Right atrium auricular region (tissue), 2 donors: ENCODE measurements around the gene MED31. TPM values are rescaled to one million over a fixed set of nuclear protein-coding genes. Genes with fewer than 3 reads are reported as not detected.

Experiments
- DNase-seq: peaks from one replicate; pipeline ENCODE4 v3.0.0-alpha.2; 2019; ENCODE audit warnings: low spot score
- H3K27ac ChIP-seq, 2 donors: fragments of 200-600 bp; sonication (generic); 1 replicate in 1 of 2; 2 replicates in 1 of 2; pipeline ENCODE4 v1.5.1; 2016 to 2019
- H3K27me3 ChIP-seq, 2 donors: fragments of 200-600 bp; sonication (generic); one replicate each; pipeline versions ENCODE4 v1.5.1 to v1.6.0; 2017 to 2019
- H3K36me3 ChIP-seq: fragments of 200-600 bp; sonication (generic); one replicate; pipeline ENCODE4 v1.5.1; 2016
- H3K4me1 ChIP-seq, 2 donors: fragments of 200-600 bp; sonication (generic); one replicate each; pipeline versions ENCODE4 v1.5.1 to v1.6.0; 2017 to 2019
- H3K4me3 ChIP-seq, 2 donors: fragments of 200-600 bp; sonication (generic); 1 replicate in 1 of 2; 2 replicates in 1 of 2; pipeline ENCODE4 v1.5.1; 2017 to 2019; ENCODE audit warnings: mild to moderate bottlenecking in 1 of 2, moderate library complexity in 1 of 2
- H3K9me3 ChIP-seq, 2 donors: fragments of 200-600 bp; sonication (generic); one replicate each; pipeline ENCODE4 v1.5.1; 2019
- total RNA-seq, 2 donors: library from RNA; depleted of rRNA; stranded (reverse); fragments of >200 nt; gene quantifications; one replicate each; pipeline ENCODE4 v1.1.0, GENCODE V29; 2016
- TF ChIP-seq, protein P1 (sequence below), 2 donors: fragments of 200-600 bp; sonication (generic); IDR thresholded peaks; one replicate each; pipeline ENCODE4 v1.5.1; 2019; ENCODE audit warnings: antibody characterized with exemption in 2 of 2

Gene MED31
- total RNA-seq, 2 donors from 2014 or later: 7.0 to 8.2 TPM

DNA sequence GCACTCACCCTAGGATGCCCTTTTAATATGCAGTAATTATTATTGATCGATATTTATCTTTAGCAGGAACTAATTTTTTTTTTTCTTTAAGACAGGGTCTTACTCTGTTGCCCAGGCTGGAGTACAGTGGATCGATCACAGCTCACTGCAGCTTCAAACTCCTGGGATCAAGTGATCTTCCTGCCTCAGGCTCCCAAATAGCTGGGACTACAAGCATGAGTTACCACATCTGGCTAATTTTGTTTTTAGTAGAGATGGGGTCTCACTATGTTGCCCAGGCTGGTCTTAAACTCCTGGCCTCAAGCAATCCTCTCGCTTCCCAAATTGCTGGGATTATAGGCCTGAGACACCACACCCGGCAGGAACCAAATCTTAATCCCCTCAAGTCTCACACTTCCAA lies 40.2 kb downstream of the MED31 start:
- Histone ChIP-seq H3K4me1 (no peaks in the 10 kb centered on the region), H3K4me3 (no peak overlapping the region), H3K9me3 (no peaks in the 10 kb centered on the region), H3K27me3 (no peaks in the 10 kb centered on the region), H3K27ac (no peak overlapping the region), H3K36me3 (peaks cover 44% of the 10 kb centered on the region)
- DNase-seq: no peak
- TF ChIP-seq, protein P1, sequence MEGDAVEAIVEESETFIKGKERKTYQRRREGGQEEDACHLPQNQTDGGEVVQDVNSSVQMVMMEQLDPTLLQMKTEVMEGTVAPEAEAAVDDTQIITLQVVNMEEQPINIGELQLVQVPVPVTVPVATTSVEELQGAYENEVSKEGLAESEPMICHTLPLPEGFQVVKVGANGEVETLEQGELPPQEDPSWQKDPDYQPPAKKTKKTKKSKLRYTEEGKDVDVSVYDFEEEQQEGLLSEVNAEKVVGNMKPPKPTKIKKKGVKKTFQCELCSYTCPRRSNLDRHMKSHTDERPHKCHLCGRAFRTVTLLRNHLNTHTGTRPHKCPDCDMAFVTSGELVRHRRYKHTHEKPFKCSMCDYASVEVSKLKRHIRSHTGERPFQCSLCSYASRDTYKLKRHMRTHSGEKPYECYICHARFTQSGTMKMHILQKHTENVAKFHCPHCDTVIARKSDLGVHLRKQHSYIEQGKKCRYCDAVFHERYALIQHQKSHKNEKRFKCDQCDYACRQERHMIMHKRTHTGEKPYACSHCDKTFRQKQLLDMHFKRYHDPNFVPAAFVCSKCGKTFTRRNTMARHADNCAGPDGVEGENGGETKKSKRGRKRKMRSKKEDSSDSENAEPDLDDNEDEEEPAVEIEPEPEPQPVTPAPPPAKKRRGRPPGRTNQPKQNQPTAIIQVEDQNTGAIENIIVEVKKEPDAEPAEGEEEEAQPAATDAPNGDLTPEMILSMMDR (IDR thresholded peaks at IDR 0.05): no peak

DNA sequence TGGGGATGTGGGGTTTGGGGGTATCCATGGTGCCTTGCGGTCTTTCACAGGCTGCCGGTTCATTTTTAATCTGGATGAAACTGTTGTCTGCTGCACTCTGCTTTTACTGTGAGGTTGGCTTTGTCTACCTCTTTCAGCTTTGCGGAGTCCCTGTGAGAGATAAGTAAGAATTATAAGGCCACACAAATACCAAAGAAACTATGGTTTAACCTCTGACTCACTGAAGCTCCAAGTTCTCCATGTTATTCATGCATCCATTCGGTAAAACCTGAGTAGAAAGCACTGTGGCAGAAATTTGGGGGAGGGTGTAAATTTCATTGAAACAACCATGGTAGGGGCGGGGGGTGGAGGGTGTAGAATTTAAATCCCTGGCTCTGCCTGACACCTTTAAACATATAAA lies 41.4 kb downstream of the MED31 start:
- no peaks in the 10 kb centered on the region for H3K4me1 ChIP-seq
- H3K27ac ChIP-seq: no peak overlapping the region
- no peaks in the 10 kb centered on the region for H3K27me3 ChIP-seq
- no peak for DNase-seq
- H3K9me3 ChIP-seq: no peaks in the 10 kb centered on the region
- H3K4me3 ChIP-seq: no peak overlapping the region
- TF ChIP-seq, protein P1 (IDR thresholded peaks at IDR 0.05): no peak
- peaks cover 46% of the 10 kb centered on the region for H3K36me3 ChIP-seq

DNA sequence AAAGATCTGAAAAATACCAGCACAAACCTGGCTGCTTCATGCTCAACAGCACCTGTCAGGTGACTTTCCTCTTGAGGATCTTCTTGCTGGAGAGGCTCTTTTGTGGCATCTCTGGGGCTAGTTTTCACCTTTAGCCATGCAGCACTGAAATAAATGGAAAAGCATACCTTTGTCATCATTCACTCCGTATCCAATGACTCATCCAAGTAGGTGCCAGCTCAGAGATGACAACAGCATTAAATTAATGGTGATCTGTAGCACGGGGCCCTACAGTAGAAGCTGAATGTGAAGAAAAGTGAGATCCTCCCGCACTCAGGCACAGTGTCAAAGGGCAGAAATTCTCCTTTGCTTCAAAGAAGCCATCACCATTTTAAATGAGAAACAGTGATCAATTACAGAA lies 43.1 kb downstream of the MED31 start:
- TF ChIP-seq, protein P1 (IDR thresholded peaks at IDR 0.05): no peak
- H3K36me3 ChIP-seq: peaks cover 40% of the 10 kb centered on the region
- no peak overlapping the region for H3K4me3 ChIP-seq
- no peak overlapping the region for H3K27ac ChIP-seq
- no peaks in the 10 kb centered on the region for H3K4me1 ChIP-seq
- DNase-seq: no peak
- no peaks in the 10 kb centered on the region for H3K9me3 ChIP-seq
- H3K27me3 ChIP-seq: no peaks in the 10 kb centered on the region

DNA sequence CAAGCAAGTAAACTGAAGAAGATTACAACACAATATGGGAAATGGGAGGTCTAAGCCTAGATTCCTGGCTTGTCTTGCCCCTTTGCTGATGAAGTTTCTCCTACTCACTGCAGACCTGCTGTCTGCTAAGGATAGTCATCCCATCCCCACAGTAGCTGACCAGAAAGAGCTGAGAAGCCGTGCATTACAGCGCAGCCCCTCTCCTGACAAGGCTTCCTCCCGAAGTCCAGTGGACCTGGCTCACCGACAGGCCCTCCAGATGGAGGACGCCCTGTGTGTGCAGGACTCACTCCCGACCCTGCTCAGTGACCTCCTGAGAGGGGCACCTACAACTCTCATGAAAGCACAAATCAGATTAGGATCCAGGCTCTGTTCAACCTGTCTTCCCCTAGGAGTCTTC lies 46.3 kb downstream of the MED31 start:
- Histone ChIP-seq H3K36me3 (peaks cover 53% of the 10 kb centered on the region), H3K4me3 (no peak overlapping the region), H3K27me3 (no peaks in the 10 kb centered on the region), H3K4me1 (no peaks in the 10 kb centered on the region), H3K9me3 (no peaks in the 10 kb centered on the region), H3K27ac (no peak overlapping the region)
- TF ChIP-seq, protein P1 (IDR thresholded peaks at IDR 0.05): no peak
- DNase-seq: no peak

DNA sequence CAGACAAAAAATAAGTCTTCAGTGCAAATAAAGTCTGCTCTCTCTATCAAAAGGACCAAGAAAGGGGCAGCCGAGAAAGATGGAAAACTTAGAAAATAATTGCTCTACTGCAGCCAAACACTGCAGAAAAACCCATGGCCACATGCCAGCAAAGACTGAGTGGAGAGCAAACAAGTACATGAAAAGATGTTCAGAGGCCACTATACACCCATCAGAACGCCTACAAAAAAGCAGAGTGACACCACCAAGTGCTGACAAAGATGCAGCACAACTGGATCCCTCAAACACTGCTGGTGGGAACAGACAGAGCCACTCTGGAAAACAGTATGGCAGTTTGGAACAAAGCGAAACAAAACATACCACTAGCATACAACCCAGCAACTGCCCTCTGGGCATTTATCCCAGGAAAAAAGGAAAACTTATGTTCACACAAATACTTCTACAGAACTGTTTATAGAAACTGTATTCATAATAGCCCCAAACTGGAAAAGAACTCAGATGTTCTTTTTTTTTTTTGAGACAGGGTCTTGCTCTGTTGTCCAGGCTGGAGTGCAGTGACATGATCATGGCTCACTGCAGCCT lies 47.6 kb downstream of the MED31 start:
- Histone ChIP-seq H3K27ac (no peak overlapping the region), H3K27me3 (no peaks in the 10 kb centered on the region), H3K36me3 (peaks cover 53% of the 10 kb centered on the region), H3K4me1 (no peaks in the 10 kb centered on the region), H3K4me3 (no peak overlapping the region), H3K9me3 (no peaks in the 10 kb centered on the region)
- TF ChIP-seq, protein P1 (IDR thresholded peaks at IDR 0.05): no peak
- no peak for DNase-seq

DNA sequence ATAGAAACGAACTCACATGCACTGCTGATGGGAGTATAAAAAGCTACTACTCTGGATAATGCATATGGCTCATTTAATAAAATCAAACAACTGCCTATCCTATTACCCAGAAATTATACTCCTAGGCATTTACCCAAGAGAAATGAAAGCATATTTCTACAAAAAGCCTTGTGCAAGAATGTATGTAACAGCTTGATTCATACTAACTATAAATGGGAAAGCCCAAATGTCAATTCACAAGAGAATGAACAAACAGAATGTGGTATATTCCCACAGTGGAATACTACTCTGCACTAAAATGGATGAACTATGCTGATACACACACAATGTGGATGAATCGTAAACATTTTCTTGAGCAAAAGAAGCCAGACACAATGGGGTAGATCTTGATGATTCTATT lies 49.3 kb downstream of the MED31 start:
- Histone ChIP-seq H3K27ac (no peak overlapping the region), H3K9me3 (no peaks in the 10 kb centered on the region), H3K27me3 (no peaks in the 10 kb centered on the region), H3K36me3 (peaks cover 46% of the 10 kb centered on the region), H3K4me1 (peaks cover 0 to 5% of the 10 kb centered on the region in 2 donors), H3K4me3 (no peak overlapping the region)
- DNase-seq: no peak
- TF ChIP-seq, protein P1 (IDR thresholded peaks at IDR 0.05): no peak
